CD4-positive, alpha-beta T cell treated with Interleukin-17A for 4 hours (primary cell): ENCODE measurements around the gene CPXCR1.
"Not testable (repeated sequence)": the region's sequence is repeated elsewhere in the genome, so short reads cannot be mapped to it uniquely, and the experiment has no call there.

Experiments
- DNase-seq: peaks from one replicate; pipeline ENCODE4 v3.0.0-alpha.2; 2020; ENCODE audit warnings: mixed read lengths

Gene CPXCR1

GRCh38 chrX:88746925-88747324 lies at the start of gene CPXCR1:
Gene CPXCR1 (plus strand): TSS chrX:88747225. CDS start chrX:88753415, 6,190 bp downstream.
- DNase-seq = no peak

- no peak for DNase-seq
Measured at GRCh38 chrX:88735835-88736234, 11.2 kb upstream of the CPXCR1 start.

GRCh38 chrX:88746215-88746614 lies 810 bp upstream of the CPXCR1 start:
- not testable (repeated sequence) for DNase-seq

- DNase-seq = not testable (repeated sequence)
Measured at GRCh38 chrX:88752339-88752738, 5.3 kb downstream of the CPXCR1 start.

- no peak for DNase-seq
Measured at GRCh38 chrX:88789825-88790224, 42.8 kb downstream of the CPXCR1 start.
